Nasal cavity respiratory epithelium epithelial cell of viscerocranial mucosa (primary cell): ENCODE results near the gene GPR17. TPM values are rescaled to one million over a fixed set of nuclear protein-coding genes. Genes with fewer than 3 reads are reported as not detected.

Experiments
- total RNA-seq: library from RNA; depleted of rRNA; stranded (reverse); fragments of >200 nt; gene quantifications from 2 replicates; pipeline ENCODE4 v1.2.3, GENCODE V29; 2014

GPR17 gene, protein sequence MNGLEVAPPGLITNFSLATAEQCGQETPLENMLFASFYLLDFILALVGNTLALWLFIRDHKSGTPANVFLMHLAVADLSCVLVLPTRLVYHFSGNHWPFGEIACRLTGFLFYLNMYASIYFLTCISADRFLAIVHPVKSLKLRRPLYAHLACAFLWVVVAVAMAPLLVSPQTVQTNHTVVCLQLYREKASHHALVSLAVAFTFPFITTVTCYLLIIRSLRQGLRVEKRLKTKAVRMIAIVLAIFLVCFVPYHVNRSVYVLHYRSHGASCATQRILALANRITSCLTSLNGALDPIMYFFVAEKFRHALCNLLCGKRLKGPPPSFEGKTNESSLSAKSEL
- not detected in 2 replicates for total RNA-seq

DNA sequence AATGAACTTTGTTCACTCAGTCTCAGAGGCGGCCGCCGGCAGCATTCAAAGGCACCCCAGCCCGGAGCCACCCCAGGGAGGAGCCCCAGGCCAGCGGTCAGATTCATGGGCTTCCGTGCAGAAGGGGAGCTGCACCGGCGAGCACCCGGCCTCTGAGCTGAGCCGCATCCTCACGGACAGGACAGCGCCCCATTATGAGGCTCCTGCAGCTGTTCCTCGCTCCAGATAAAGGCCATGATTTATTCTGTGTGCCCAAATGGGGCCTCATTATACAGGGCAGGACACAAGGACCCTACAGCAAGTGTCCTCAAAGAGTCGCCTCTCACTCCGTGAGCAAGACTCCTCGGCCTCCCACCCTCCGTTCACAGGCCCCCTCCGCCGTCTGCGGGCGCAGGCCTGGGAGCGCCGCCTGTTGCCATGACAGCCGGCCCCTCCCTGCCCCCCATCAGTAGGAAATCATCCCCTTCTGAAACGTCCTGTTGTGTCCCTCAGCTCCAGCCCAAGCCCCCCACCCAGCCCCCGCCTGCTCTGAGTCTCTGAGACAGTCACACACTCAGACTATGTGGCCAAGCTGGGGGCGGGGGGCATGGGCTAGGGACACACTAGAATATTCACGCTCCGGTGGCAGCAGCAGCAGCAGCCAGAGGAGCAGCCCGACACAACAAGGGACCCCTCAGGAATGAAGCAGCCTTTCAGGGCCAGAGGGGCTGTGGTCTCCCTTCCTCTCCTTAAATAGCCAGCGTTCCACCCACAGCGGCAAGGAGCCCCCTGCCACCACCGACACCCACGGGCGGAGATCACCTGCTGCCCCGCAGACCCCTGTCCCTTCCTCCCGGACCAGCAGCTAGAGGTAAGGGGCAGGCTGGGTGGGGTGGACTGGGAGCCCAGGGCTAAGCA lies at the start of gene GPR17:
GPR17 (plus strand) TSS at position 759 of the 897 bp plus-strand sequence. CDS start 4,583 bp downstream, outside the sequence.

GRCh38 chr2:127675331-127676261 lies 29.6 kb downstream of the GPR17 start, which contains the start of gene LIMS2:
LIMS2 (minus strand) TSS chr2:127675530; CDS start chr2:127675024, 506 bp downstream.

GRCh38 chr2:127701193-127701650 lies 55.3 kb downstream of the GPR17 start, which contains the start of gene SFT2D3:
SFT2D3 (plus strand) TSS chr2:127701497; CDS start chr2:127701529, 32 bp downstream.

Other genes starting within 250 kb of the GPR17 start
- 0.64 TPM in 1 of 2 replicates, not detected in the other for gene PROC, start 227.7 kb upstream of the GPR17 start, total RNA-seq
- 47.5 and 67.7 TPM in 2 replicates for gene IWS1, start 119.7 kb upstream of the GPR17 start, total RNA-seq
- not detected in 2 replicates for gene MYO7B, start 110.5 kb upstream of the GPR17 start, total RNA-seq
- 0.21 TPM in 1 of 2 replicates, not detected in the other for gene LIMS2, start 29.4 kb downstream of the GPR17 start, total RNA-seq
- gene SFT2D3, start 55.3 kb downstream of the GPR17 start, total RNA-seq, result 3.8 and 4.1 TPM in 2 replicates
- 24.9 and 51.3 TPM in 2 replicates for gene WDR33, start 165.0 kb downstream of the GPR17 start, total RNA-seq
- gene POLR2D, start 212.0 kb downstream of the GPR17 start, total RNA-seq, result 32.0 and 36.6 TPM in 2 replicates
- gene AMMECR1L, start 239.8 kb downstream of the GPR17 start, total RNA-seq, result 39.7 and 44.4 TPM in 2 replicates